Measurements from ENCODE around the gene UROS.

Gene UROS

GRCh38 chr10:125785791-125786190, 37.3 kb downstream of the UROS start:
- no peak for DNase-seq

GRCh38 chr10:125783957-125784356, 39.1 kb downstream of the UROS start:
- DNase-seq: peak; percentile 16

GRCh38 chr10:125783408-125783807, 39.6 kb downstream of the UROS start:
- no peak for DNase-seq

- no peak for DNase-seq
Measured at GRCh38 chr10:125782616-125783015, 40.4 kb downstream of the UROS start.

- no peak for DNase-seq
Measured at GRCh38 chr10:125782054-125782453, 41.0 kb downstream of the UROS start.

GRCh38 chr10:125781374-125781773, 41.7 kb downstream of the UROS start:
- no peak for DNase-seq

GRCh38 chr10:125779403-125780327, 43.4 kb downstream of the UROS start:
- DNase-seq: no peak

- DNase-seq: no peak
Measured at GRCh38 chr10:125778556-125778955, 44.5 kb downstream of the UROS start.

- no peak for DNase-seq
Measured at GRCh38 chr10:125777806-125778205, 45.3 kb downstream of the UROS start.

GRCh38 chr10:125775491-125776106, 47.5 kb downstream of the UROS start, which contains the start of gene MMP21:
TSS of gene MMP21 (minus strand) at chr10:125775821. CDS start at chr10:125775821, 0 bp downstream.
- no peak for DNase-seq

GRCh38 chr10:125774581-125775191, 48.4 kb downstream of the UROS start:
- no peak for DNase-seq

GRCh38 chr10:125773687-125774543, 49.1 kb downstream of the UROS start:
- no peak for DNase-seq

- DNase-seq: no peak
Measured at GRCh38 chr10:125772864-125773180, 50.2 kb downstream of the UROS start.

GRCh38 chr10:125772112-125772863, 50.8 kb downstream of the UROS start:
- DNase-seq: no peak

GRCh38 chr10:125770844-125771243, 52.2 kb downstream of the UROS start:
- no peak for DNase-seq

- DNase-seq: no peak
Measured at GRCh38 chr10:125769175-125769574, 53.9 kb downstream of the UROS start.

- no peak for DNase-seq
Measured at GRCh38 chr10:125768219-125768855, 54.7 kb downstream of the UROS start.

GRCh38 chr10:125766511-125766910, 56.5 kb downstream of the UROS start:
- no peak for DNase-seq

GRCh38 chr10:125765835-125766234, 57.2 kb downstream of the UROS start:
- no peak for DNase-seq

- no peak for DNase-seq
Measured at GRCh38 chr10:125762692-125763648, 60.1 kb downstream of the UROS start.
